Testis (tissue), 2 donors: ENCODE measurements around the gene AKR1C8.

Source experiments
- CTCF ChIP-seq, 3 experiments: fragments of 450-650 bp in 2 of 3; fragments of 200-600 bp in 1 of 3; sonication (generic) in 1 of 3; IDR thresholded peaks; one replicate each; pipeline ENCODE4 v1.5.1; 2016 to 2019; ENCODE audit warnings: antibody characterized with exemption in 3 of 3, mild to moderate bottlenecking in 2 of 3, moderate library complexity in 1 of 3
- POLR2A ChIP-seq: fragments of 450-650 bp; IDR thresholded peaks from one replicate; pipeline ENCODE4 v1.6.1; 2017; ENCODE audit warnings: antibody characterized with exemption, mild to moderate bottlenecking, moderate library complexity

GRCh38 chr10:5163487-5163886 lies 21.5 kb downstream of the AKR1C8 start:
- TF ChIP-seq CTCF (IDR thresholded peaks at IDR 0.05) (no peak), POLR2A (no peak)
